GM12878 (cell line): ENCODE data around the gene ULBP3. TPM values are rescaled to one million over a fixed set of nuclear protein-coding genes. Genes with fewer than 3 reads are reported as not detected.

ENCODE experiments used
- ATAC-seq: fragments of 200-7000 bp; cut with Tn5 transposase; 3 replicates; pipeline ENCODE4 v1.9.1; 2020; ENCODE audit warnings: mild to moderate bottlenecking, moderate library complexity
- BruUV-seq: library from RNA; stranded (reverse); fragments of 400-500 nt; replicated peaks from 2 replicates; lab custom pipeline; 2021; lab: Mats Ljungman, UMichigan
- CTCF ChIA-PET: fragments of 300-600 bp; sonication (Branson Sonifier 250); formaldehyde crosslinking; extraction: SDS; loops from one replicate; lab custom pipeline; 2021; ENCODE audit warnings: inconsistent platforms; lab: Yijun Ruan, JAX
- POLR2A ChIA-PET: fragments of 350-600 bp; formaldehyde crosslinking; extraction: SDS; loops from one replicate; lab custom pipeline; 2021; ENCODE audit warnings: inconsistent platforms; lab: Charles Lee
- RAD21 ChIA-PET: fragments of 300-600 bp; sonication (Branson Sonifier 250); formaldehyde crosslinking; loops from one replicate; lab custom pipeline; 2023; ENCODE audit warnings: antibody characterized with exemption; ENCODE audit not compliant: unreplicated experiment; lab: Charles Lee
- SMC1A ChIA-PET: fragments of 300-600 bp; sonication (Branson Sonifier 250); formaldehyde crosslinking; loops from one replicate; lab custom pipeline; 2023; ENCODE audit not compliant: unreplicated experiment, uncharacterized antibody; lab: Charles Lee
- DNase-seq: peaks from one replicate; pipeline ENCODE4 v3.0.0-alpha.2; 2011; ENCODE audit warnings: low read depth, low spot score
- FAIRE-seq: peaks from 3 replicates; lab custom pipeline; 2011; peaks lifted over from hg19 to GRCh38; lab: Jason Lieb, UNC
- H2AFZ ChIP-seq: 2 replicates; pipeline ENCODE4 v1.6.0; 2011; ENCODE audit warnings: low read depth, low read length, control low read depth; ENCODE audit not compliant: control insufficient read depth
- H3K27ac ChIP-seq: 2 replicates; pipeline ENCODE4 v1.5.1; 2011; ENCODE audit warnings: control low read depth; ENCODE audit not compliant: control insufficient read depth, insufficient read depth
- H3K27me3 ChIP-seq, 2 experiments: replicated peaks in 1 of 2; 2 replicates each; pipeline versions ENCODE4 v1.6.0 to v1.6.1; 2011; ENCODE audit warnings: low read length in 1 of 2; ENCODE audit not compliant: control insufficient read depth in 2 of 2, insufficient read depth in 2 of 2
- H3K36me3 ChIP-seq, 2 experiments: 2 replicates each; pipeline ENCODE4 v1.5.1; 2011; ENCODE audit warnings: low read length in 1 of 2; ENCODE audit not compliant: control insufficient read depth in 2 of 2, insufficient read depth in 2 of 2
- H3K4me1 ChIP-seq: 2 replicates; pipeline ENCODE4 v1.6.1; 2011; ENCODE audit warnings: mild to moderate bottlenecking, low read length, moderate library complexity, mixed read lengths; ENCODE audit not compliant: control insufficient read depth, insufficient read depth
- H3K4me2 ChIP-seq: 2 replicates; pipeline ENCODE4 v1.6.0; 2011; ENCODE audit warnings: control low read depth; ENCODE audit not compliant: control insufficient read depth, insufficient read depth
- H3K4me3 ChIP-seq: fragments of 200-600 bp; sonication (generic); 2 replicates; pipeline ENCODE4 v1.5.1; 2016
- H3K79me2 ChIP-seq: 2 replicates; pipeline ENCODE4 v1.6.0; 2011; ENCODE audit warnings: low read length; ENCODE audit not compliant: control insufficient read depth, insufficient read depth
- H3K9ac ChIP-seq: 2 replicates; pipeline ENCODE4 v1.8.0; 2011; ENCODE audit warnings: low read length, control low read depth, mixed read lengths; ENCODE audit not compliant: control insufficient read depth, insufficient read depth
- H3K9me3 ChIP-seq: replicated peaks from 3 replicates; pipeline ENCODE4 v1.5.1; 2011; ENCODE audit warnings: mild to moderate bottlenecking, low read length; ENCODE audit not compliant: control insufficient read depth, insufficient read depth
- H4K20me1 ChIP-seq: 2 replicates; pipeline ENCODE4 v1.6.0; 2011; ENCODE audit not compliant: control insufficient read depth, insufficient read depth
- IKZF1 ChIP-seq: fragments of 450-650 bp; conservative IDR thresholded peaks from 2 replicates; pipeline ENCODE4 v1.6.1; 2017; ENCODE audit warnings: antibody characterized with exemption, mild to moderate bottlenecking
- IRF4 ChIP-seq: IDR thresholded peaks from 2 replicates; pipeline ENCODE4 v1.6.1; 2011; ENCODE audit warnings: low read depth, low read length
- JUND ChIP-seq: IDR thresholded peaks from 2 replicates; pipeline ENCODE4 v1.6.1; 2012; ENCODE audit warnings: low read depth, mild to moderate bottlenecking, low read length, improper control_type of control experiment, moderate library complexity
- KLF5 ChIP-seq: fragments of 450-650 bp; IDR thresholded peaks from 2 replicates; pipeline ENCODE4 v1.6.1; 2014; ENCODE audit warnings: mild to moderate bottlenecking; ENCODE audit not compliant: partially characterized antibody
- NFIC ChIP-seq: IDR thresholded peaks from 2 replicates; pipeline ENCODE4 v1.6.1; 2012; ENCODE audit warnings: low read depth, mild to moderate bottlenecking, inconsistent platforms, low read length, moderate library complexity
- PAX8 ChIP-seq: fragments of 450-650 bp; IDR thresholded peaks from 2 replicates; pipeline ENCODE4 v1.6.1; 2017; ENCODE audit warnings: mild to moderate bottlenecking, moderate library complexity
- POLR2A ChIP-seq: IDR thresholded peaks from 2 replicates; pipeline ENCODE4 v1.6.1; 2011; ENCODE audit warnings: low read depth, mild to moderate bottlenecking, low read length
- SMAD1 ChIP-seq: fragments of 450-650 bp; IDR thresholded peaks from 2 replicates; pipeline ENCODE4 v1.6.1; 2018; ENCODE audit warnings: mild to moderate bottlenecking, low read depth; ENCODE audit not compliant: partially characterized antibody
- WGBS: methylation state at CpG from one replicate; pipeline ENCODE4 v1.1.6; 2016; ENCODE audit warnings: low lambda C conversion rate; ENCODE audit not compliant: insufficient replicate concordance, insufficient coverage; ENCODE audit errors: missing lambda C conversion rate; 5-methylcytosine and 5-hydroxymethylcytosine counted together
- in situ Hi-C: fragments of 300-500 bp; cut with MboI; formaldehyde crosslinking; loops from 9 replicates; pipeline ENCODE4 v1.14.3; 2018; ENCODE audit warnings: mixed read lengths
- intact Hi-C: fragments of 100-400 bp; cut with micrococcal nuclease; formaldehyde crosslinking; loops from one replicate; pipeline ENCODE4 v1.14.2; 2022; ENCODE audit not compliant: unreplicated experiment
- polyA plus RNA-seq, 11 experiments: library from polyadenylated mRNA; depleted of rRNA in 4 of 11; unstranded in 6 of 11; stranded (reverse) in 5 of 11; fragments of >200 nt; fragmentation: Nextera tagmentation in 4 of 11; fragmentation: Illumina TruSeq in 1 of 11; extraction: Ambion mirVana in 4 of 11; extraction: Trizol in 1 of 11; gene quantifications; 1 replicate in 1 of 11; 2 replicates in 10 of 11; pipeline versions ENCODE4 v1.2.1 to v1.2.3, GENCODE V29; 2011 to 2016; ENCODE audit warnings: inconsistent platforms in 2 of 11, missing spikeins in 2 of 11, low read depth in 1 of 11
- total RNA-seq, 4 experiments: library from RNA; depleted of rRNA in 3 of 4; stranded (reverse); fragments of >200 nt in 3 of 4; fragmentation: Illumina TruSeq in 1 of 4; extraction: Trizol in 1 of 4; gene quantifications; 2 replicates each; pipeline versions ENCODE4 v1.2.1 to v1.2.3, GENCODE V29; 2013 to 2021

ULBP3 gene
- total and polyA plus RNA-seq, 10 of the 15 experiments (the other 5 are each of a cell fraction or from before 2014, with no cell fraction given): 0.08 to 0.16 TPM; not detected in 8

- Histone ChIP-seq H3K4me3 (no peak overlapping the region), H3K27me3 (peaks cover 0 to 2% of the 10 kb centered on the region in 2 experiments; a peak in 1 of 4 replicates), H3K4me1 (no peaks in the 10 kb centered on the region), H3K27ac (no peak overlapping the region), H3K9ac (no peak overlapping the region), H3K36me3 (no peaks in the 10 kb centered on the region), H3K9me3 (no peaks in the 10 kb centered on the region), H4K20me1 (no peaks in the 10 kb centered on the region), H3K4me2 (no peak overlapping the region), H3K79me2 (no peaks in the 10 kb centered on the region), H2AFZ (no peak overlapping the region)
- ChIA-PET RAD21 (no interaction called here), CTCF (interaction anchor here (1.2 to 1.6 kb wide), 3 partner anchors 263 to 323 kb away, joined by 4 to 8 read pairs (median 4); no protein-coding TSS in a partner anchor), POLR2A (no interaction called here), SMC1A (no interaction called here)
- 25% methylated on average over 8 of the region's 8 CpGs for WGBS
- 0 out of 3 replicates have a peak, but pooled peaks have one; percentile 10 for ATAC-seq
- intact Hi-C loops: no loop called here
- BruUV-seq: no TSS peak
- no peak for FAIRE-seq
- DNase-seq: no peak
- TF ChIP-seq SMAD1 (no peak), PAX8 (no peak), POLR2A (no peak), IRF4 (no peak), KLF5 (no peak), NFIC (no peak), JUND (no peak), IKZF1 (no peak)
- in situ Hi-C loops: loop anchor here (5.0 to 10.0 kb wide), 2 partner anchors 323 to 740 kb away; no protein-coding TSS in a partner anchor
These were observed 3.3 kb upstream of the ULBP3 start for GRCh38 chr6:150072201-150072600.
